Thoracic aorta (tissue), 2 donors: ENCODE measurements around the gene CNTN4. TPM values are rescaled to one million over a fixed set of nuclear protein-coding genes. Genes with fewer than 3 reads are reported as not detected.

Experiments used
- ATAC-seq: fragments of 150-250 bp; one replicate; pipeline ENCODE4 v1.8.0; 2017; ENCODE audit warnings: low read depth; ENCODE audit not compliant: insufficient number of reproducible peaks, low FRiP score
- DNase-seq: peaks from one replicate; pipeline ENCODE4 v3.0.0-alpha.2; 2020; ENCODE audit warnings: low spot score
- H3K27ac ChIP-seq, 2 donors: fragments of 200-600 bp; sonication (generic); 1 replicate in 1 of 2; 2 replicates in 1 of 2; pipeline ENCODE4 v1.5.1; 2016; ENCODE audit warnings: mild to moderate bottlenecking in 2 of 2, moderate library complexity in 2 of 2
- H3K27me3 ChIP-seq: fragments of 200-600 bp; sonication (generic); replicated peaks from 2 replicates; pipeline ENCODE4 v1.6.0; 2016; ENCODE audit warnings: mild to moderate bottlenecking; ENCODE audit not compliant: insufficient read depth
- H3K36me3 ChIP-seq: fragments of 200-600 bp; sonication (generic); one replicate; pipeline ENCODE4 v1.5.1; 2016
- H3K4me1 ChIP-seq, 2 donors: fragments of 200-600 bp; sonication (generic); 1 replicate in 1 of 2; 2 replicates in 1 of 2; pipeline versions ENCODE4 v1.5.1 to v1.6.0; 2016; ENCODE audit warnings: low read depth in 2 of 2, mild to moderate bottlenecking in 1 of 2; ENCODE audit not compliant: control insufficient read depth in 1 of 2
- H3K4me3 ChIP-seq: fragments of 200-600 bp; sonication (generic); 2 replicates; pipeline ENCODE4 v1.5.1; 2016; ENCODE audit warnings: mild to moderate bottlenecking
- H3K9me3 ChIP-seq: fragments of 200-600 bp; sonication (generic); 2 replicates; pipeline ENCODE4 v1.5.1; 2016
- CTCF ChIP-seq: fragments of 200-600 bp; sonication (generic); IDR thresholded peaks from one replicate; pipeline ENCODE4 v1.5.1; 2019; ENCODE audit warnings: antibody characterized with exemption
- total RNA-seq, 2 donors: library from RNA; depleted of rRNA; stranded (reverse); fragments of >200 nt; gene quantifications; one replicate each; pipeline versions ENCODE4 v1.1.0 to v1.2.3, GENCODE V29; 2016

Gene CNTN4
- total RNA-seq, 2 donors from 2014 or later, result 103 to 116 TPM

- H3K9me3 ChIP-seq, result no peaks in the 10 kb centered on the region
- ATAC-seq, result no peak
- no peaks in the 10 kb centered on the region for H3K36me3 ChIP-seq
- no peak overlapping the region for H3K27ac ChIP-seq
- peaks cover 0 to 4% of the 10 kb centered on the region in 2 donors for H3K4me1 ChIP-seq
- H3K4me3 ChIP-seq, result no peak overlapping the region
- H3K27me3 ChIP-seq, result no peaks in the 10 kb centered on the region
- no peak for DNase-seq
- no peak for TF ChIP-seq CTCF
Measured at GRCh38 chr3:2370317-2370716, 271.7 kb downstream of the CNTN4 start.

- Histone ChIP-seq H3K27ac (no peak overlapping the region), H3K4me1 (peaks cover 0 to 9% of the 10 kb centered on the region in 2 donors), H3K9me3 (no peaks in the 10 kb centered on the region), H3K36me3 (no peaks in the 10 kb centered on the region), H3K4me3 (no peak overlapping the region), H3K27me3 (no peaks in the 10 kb centered on the region)
- no peak for ATAC-seq
- TF ChIP-seq CTCF, result no peak
- DNase-seq, result no peak
Measured at GRCh38 chr3:2372306-2372705, 273.6 kb downstream of the CNTN4 start.

- no peak for TF ChIP-seq CTCF
- Histone ChIP-seq H3K4me3 (no peak overlapping the region), H3K27me3 (no peaks in the 10 kb centered on the region), H3K27ac (no peak overlapping the region), H3K9me3 (no peaks in the 10 kb centered on the region), H3K36me3 (no peaks in the 10 kb centered on the region), H3K4me1 (peaks cover 0 to 9% of the 10 kb centered on the region in 2 donors)
- DNase-seq (no peak), ATAC-seq (no peak)
Measured at GRCh38 chr3:2375376-2375775, 276.7 kb downstream of the CNTN4 start.

- Histone ChIP-seq H3K27ac (no peak overlapping the region), H3K36me3 (no peaks in the 10 kb centered on the region), H3K4me1 (peaks cover 0 to 9% of the 10 kb centered on the region in 2 donors), H3K9me3 (no peaks in the 10 kb centered on the region), H3K27me3 (no peaks in the 10 kb centered on the region), H3K4me3 (no peak overlapping the region)
- ATAC-seq (no peak), DNase-seq (no peak)
- TF ChIP-seq CTCF, result no peak
Measured at GRCh38 chr3:2377281-2377680, 278.6 kb downstream of the CNTN4 start.

GRCh38 chr3:2390926-2391532 is 292.4 kb downstream of the CNTN4 start:
- no peak for ATAC-seq
- no peaks in the 10 kb centered on the region for H3K36me3 ChIP-seq
- no peaks in the 10 kb centered on the region for H3K9me3 ChIP-seq
- no peaks in the 10 kb centered on the region for H3K4me1 ChIP-seq
- TF ChIP-seq CTCF, result no peak
- H3K27ac ChIP-seq, result no peak overlapping the region
- H3K4me3 ChIP-seq, result no peak overlapping the region
- no peaks in the 10 kb centered on the region for H3K27me3 ChIP-seq
- no peak for DNase-seq
